ENCODE measurements around the gene ATRIP. TPM values are rescaled to one million over a fixed set of nuclear protein-coding genes. Genes with fewer than 3 reads are reported as not detected.
A peak's percentile ranks its signal among the peaks of the same experiment; 100 is the strongest.
"Not testable (repeated sequence)": the region's sequence is repeated elsewhere in the genome, so short reads cannot be mapped to it uniquely, and the experiment has no call there.

ATRIP gene
- 6.0 TPM for polyA plus RNA-seq (2012; ENCODE audit: low read depth, missing spikeins)

GRCh38 chr3:48446425-48447193 is at the start of gene ATRIP:
TSS of gene ATRIP (plus strand) at chr3:48446737. CDS start at chr3:48446846, 109 bp downstream.
- DNase-seq (ENCODE audit: insufficient read length, low spot score) (peak; percentile 94), FAIRE-seq (peak; percentile 96)
- TF ChIP-seq SPI1 (IDR thresholded peaks at IDR 0.05; ENCODE audit: low read depth, low read length): no peak
- TF ChIP-seq POLR2AphosphoS5 (IDR thresholded peaks at IDR 0.05; ENCODE audit: low read depth, low read length): peak; percentile 91
- TF ChIP-seq POLR2A (IDR thresholded peaks at IDR 0.05; ENCODE audit: low read depth, low read length): peak; percentile 85
- TF ChIP-seq TAF1 (IDR thresholded peaks at IDR 0.05; ENCODE audit: low read depth, low read length): peak; percentile 87
- peak; percentile 70 for TF ChIP-seq POU2F2 (IDR thresholded peaks at IDR 0.05; ENCODE audit: low read depth, low read length)
- TF ChIP-seq PAX5 (IDR thresholded peaks at IDR 0.05; ENCODE audit: insufficient read depth, low read length, severe bottlenecking): no peak

DNA sequence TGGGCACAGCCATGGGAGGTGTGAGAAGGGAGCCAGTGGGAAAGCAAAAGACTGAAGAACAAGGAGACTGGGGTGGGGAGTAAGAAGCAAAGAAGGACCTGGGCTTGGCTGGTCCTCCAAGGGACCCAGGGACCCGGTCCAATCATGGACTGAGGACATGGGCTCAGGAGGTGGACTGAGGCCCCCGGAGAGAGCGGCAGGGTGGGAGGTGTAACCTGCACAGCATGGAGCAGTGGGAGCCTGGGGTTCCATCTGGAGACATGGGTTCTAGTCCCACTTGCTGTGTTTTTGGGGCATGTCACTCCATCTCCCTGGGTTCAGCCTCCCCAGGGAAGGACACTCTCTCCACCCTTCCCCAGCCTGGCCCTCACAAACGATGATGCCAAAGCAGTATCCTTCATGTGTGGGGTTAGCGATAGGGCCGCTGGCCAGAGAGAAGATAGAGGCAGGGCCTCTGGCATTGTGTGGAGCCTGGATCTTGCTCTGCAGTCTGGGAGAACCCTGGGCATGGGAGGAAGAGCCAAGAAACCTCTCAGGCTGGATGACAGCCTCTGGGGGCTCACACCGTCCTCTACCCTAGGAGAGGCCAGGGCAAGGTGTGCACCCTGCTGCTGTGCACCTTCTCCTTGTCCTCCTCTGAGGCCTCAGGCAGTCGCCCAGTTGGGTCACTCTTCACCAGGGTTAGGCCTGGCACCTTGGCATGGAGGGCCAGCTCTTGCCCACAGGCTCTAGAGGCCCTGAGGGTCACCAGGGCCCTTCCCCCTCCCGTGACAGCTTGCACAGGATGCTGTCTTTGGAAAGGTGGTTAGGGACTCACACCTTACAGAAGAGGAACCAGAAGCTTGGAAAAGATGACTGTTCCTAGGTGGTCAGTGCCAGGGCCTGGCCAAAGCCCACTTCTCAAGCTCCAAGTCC is 48.5 kb upstream of the ATRIP start:
- FAIRE-seq: no peak
- DNase-seq (ENCODE audit: insufficient read length, low spot score): no peak
- TF ChIP-seq POU2F2 (IDR thresholded peaks at IDR 0.05; ENCODE audit: low read depth, low read length) (no peak), TAF1 (IDR thresholded peaks at IDR 0.05; ENCODE audit: low read depth, low read length) (no peak), POLR2AphosphoS5 (IDR thresholded peaks at IDR 0.05; ENCODE audit: low read depth, low read length) (no peak), SPI1 (IDR thresholded peaks at IDR 0.05; ENCODE audit: low read depth, low read length) (no peak), PAX5 (IDR thresholded peaks at IDR 0.05; ENCODE audit: insufficient read depth, low read length, severe bottlenecking) (no peak), POLR2A (IDR thresholded peaks at IDR 0.05; ENCODE audit: low read depth, low read length) (no peak)

- DNase-seq (ENCODE audit: insufficient read length, low spot score) (no peak), FAIRE-seq (no peak)
- TF ChIP-seq SPI1 (IDR thresholded peaks at IDR 0.05; ENCODE audit: low read depth, low read length) (no peak), TAF1 (IDR thresholded peaks at IDR 0.05; ENCODE audit: low read depth, low read length) (no peak), POLR2AphosphoS5 (IDR thresholded peaks at IDR 0.05; ENCODE audit: low read depth, low read length) (no peak), POU2F2 (IDR thresholded peaks at IDR 0.05; ENCODE audit: low read depth, low read length) (no peak), PAX5 (IDR thresholded peaks at IDR 0.05; ENCODE audit: insufficient read depth, low read length, severe bottlenecking) (no peak), POLR2A (IDR thresholded peaks at IDR 0.05; ENCODE audit: low read depth, low read length) (no peak)
Observed at GRCh38 chr3:48398701-48399386, 47.7 kb upstream of the ATRIP start.

- FAIRE-seq (no peak), DNase-seq (ENCODE audit: insufficient read length, low spot score) (no peak)
- TF ChIP-seq TAF1 (IDR thresholded peaks at IDR 0.05; ENCODE audit: low read depth, low read length) (no peak), POU2F2 (IDR thresholded peaks at IDR 0.05; ENCODE audit: low read depth, low read length) (no peak), POLR2A (IDR thresholded peaks at IDR 0.05; ENCODE audit: low read depth, low read length) (no peak), POLR2AphosphoS5 (IDR thresholded peaks at IDR 0.05; ENCODE audit: low read depth, low read length) (no peak), PAX5 (IDR thresholded peaks at IDR 0.05; ENCODE audit: insufficient read depth, low read length, severe bottlenecking) (no peak), SPI1 (IDR thresholded peaks at IDR 0.05; ENCODE audit: low read depth, low read length) (no peak)
Observed at GRCh38 chr3:48399387-48400172, 47.0 kb upstream of the ATRIP start.

GRCh38 chr3:48400824-48401433 is 45.6 kb upstream of the ATRIP start:
- peak; percentile 83 for DNase-seq (ENCODE audit: insufficient read length, low spot score)
- TF ChIP-seq POLR2A (IDR thresholded peaks at IDR 0.05; ENCODE audit: low read depth, low read length) (no peak), POLR2AphosphoS5 (IDR thresholded peaks at IDR 0.05; ENCODE audit: low read depth, low read length) (no peak), PAX5 (IDR thresholded peaks at IDR 0.05; ENCODE audit: insufficient read depth, low read length, severe bottlenecking) (no peak), TAF1 (IDR thresholded peaks at IDR 0.05; ENCODE audit: low read depth, low read length) (no peak), POU2F2 (IDR thresholded peaks at IDR 0.05; ENCODE audit: low read depth, low read length) (no peak), SPI1 (IDR thresholded peaks at IDR 0.05; ENCODE audit: low read depth, low read length) (no peak)
- FAIRE-seq: peak; percentile 90

GRCh38 chr3:48401434-48401901 is 45.1 kb upstream of the ATRIP start:
- DNase-seq (ENCODE audit: insufficient read length, low spot score): peak; percentile 5
- FAIRE-seq: not testable (repeated sequence)

DNA sequence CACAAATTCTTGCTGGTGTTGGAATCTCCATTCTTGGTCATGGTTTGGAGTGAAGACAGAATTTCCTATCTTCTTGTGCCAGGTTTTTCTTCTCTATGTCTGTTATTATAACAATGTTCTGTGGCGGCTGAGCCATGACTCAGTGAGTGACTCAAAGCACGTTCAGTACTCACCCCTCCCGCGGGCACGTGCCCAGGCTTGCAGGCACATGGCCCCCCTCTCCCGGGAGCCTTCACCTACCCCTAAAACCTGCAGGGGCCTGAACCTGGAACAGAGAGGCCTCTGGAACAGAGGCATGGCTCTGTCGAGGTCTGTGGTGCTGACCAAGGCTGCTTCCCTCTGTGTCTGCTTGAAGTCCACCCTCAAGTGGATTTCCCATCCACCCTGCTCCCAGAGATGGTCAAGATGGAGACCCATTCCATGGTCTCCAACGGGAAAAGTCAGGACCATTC is 44.2 kb upstream of the ATRIP start:
- FAIRE-seq: no peak
- no peak for DNase-seq (ENCODE audit: insufficient read length, low spot score)
- TF ChIP-seq PAX5 (IDR thresholded peaks at IDR 0.05; ENCODE audit: insufficient read depth, low read length, severe bottlenecking): no peak
- TF ChIP-seq TAF1 (IDR thresholded peaks at IDR 0.05; ENCODE audit: low read depth, low read length): no peak
- TF ChIP-seq POU2F2 (IDR thresholded peaks at IDR 0.05; ENCODE audit: low read depth, low read length): no peak
- TF ChIP-seq POLR2A (IDR thresholded peaks at IDR 0.05; ENCODE audit: low read depth, low read length): no peak
- TF ChIP-seq POLR2AphosphoS5 (IDR thresholded peaks at IDR 0.05; ENCODE audit: low read depth, low read length): no peak
- TF ChIP-seq SPI1 (IDR thresholded peaks at IDR 0.05; ENCODE audit: low read depth, low read length): no peak

GRCh38 chr3:48402907-48403306 is 43.6 kb upstream of the ATRIP start:
- FAIRE-seq (no peak), DNase-seq (ENCODE audit: insufficient read length, low spot score) (no peak)

More at GRCh38 chr3:48402907-48403306, 43.6 kb upstream of the ATRIP start:
- no peak for TF ChIP-seq PAX5 (IDR thresholded peaks at IDR 0.05; ENCODE audit: insufficient read depth, low read length, severe bottlenecking)
- TF ChIP-seq TAF1 (IDR thresholded peaks at IDR 0.05; ENCODE audit: low read depth, low read length): no peak
- TF ChIP-seq POLR2A (IDR thresholded peaks at IDR 0.05; ENCODE audit: low read depth, low read length): no peak
- no peak for TF ChIP-seq POLR2AphosphoS5 (IDR thresholded peaks at IDR 0.05; ENCODE audit: low read depth, low read length)
- no peak for TF ChIP-seq SPI1 (IDR thresholded peaks at IDR 0.05; ENCODE audit: low read depth, low read length)
- TF ChIP-seq POU2F2 (IDR thresholded peaks at IDR 0.05; ENCODE audit: low read depth, low read length): no peak
